NCI-H510A (cell line): ENCODE measurements around the gene TRPM8.
"Not testable (repeated sequence)": the region's sequence is repeated elsewhere in the genome, so short reads cannot be mapped to it uniquely, and the experiment has no call there.

Experiments used
- DNase-seq: peaks from one replicate; lab custom pipeline; 2025; lab: John Stamatoyannopoulos, UW

TRPM8 gene

GRCh38 chr2:233917116-233917515, at the start of gene TRPM8:
Gene TRPM8, plus strand, starts transcription at chr2:233917373. Its CDS starts 9,165 bp downstream, at chr2:233926538.
- DNase-seq: no peak

- peak; percentile 12 for DNase-seq
Observed at GRCh38 chr2:233867993-233868532, 49.1 kb upstream of the TRPM8 start, which contains the start of gene MSL3B. Gene MSL3B, minus strand, starts transcription at chr2:233868386.

GRCh38 chr2:233871432-233871831, 45.7 kb upstream of the TRPM8 start:
- no peak for DNase-seq

DNA sequence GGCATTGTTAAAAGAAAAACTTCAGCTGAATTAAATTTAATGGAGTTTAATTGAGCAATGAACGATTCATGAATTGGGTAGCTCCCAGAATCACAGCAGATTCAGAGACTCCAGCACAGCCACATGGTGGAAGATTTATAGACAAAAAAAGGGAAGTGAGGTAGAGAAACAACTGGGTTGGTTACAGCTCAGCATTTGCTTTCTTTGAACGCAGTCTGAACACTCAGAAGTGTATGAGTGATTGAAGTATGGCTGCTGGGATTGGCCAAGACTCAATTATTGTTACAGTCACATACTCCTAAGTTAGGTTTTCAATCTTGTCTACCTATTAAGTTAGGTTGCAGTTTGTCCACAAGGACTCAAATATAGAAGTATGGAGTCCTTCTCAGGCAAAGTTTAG, 45.0 kb upstream of the TRPM8 start:
- not testable (repeated sequence) for DNase-seq

GRCh38 chr2:233882353-233882752, 34.8 kb upstream of the TRPM8 start:
- DNase-seq: no peak

DNA sequence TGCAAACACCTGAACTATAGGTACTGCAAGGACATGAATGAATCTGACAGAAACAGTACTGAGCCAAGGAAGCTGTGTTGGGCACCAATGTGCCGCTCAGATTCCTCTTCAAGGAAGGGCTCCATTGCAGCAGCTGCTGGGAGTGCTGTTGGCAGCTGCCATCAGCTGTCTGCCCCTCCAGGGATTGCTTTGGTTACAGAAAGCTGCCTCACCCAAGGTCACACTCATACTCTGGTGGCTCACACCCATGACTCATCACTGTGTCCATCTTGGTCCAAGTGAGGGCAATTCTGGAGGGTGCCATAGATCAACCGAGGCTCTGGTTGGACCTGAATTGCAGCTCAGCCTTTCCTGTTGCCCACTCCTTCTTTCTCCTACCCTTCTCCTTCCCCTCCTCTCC, 24.4 kb upstream of the TRPM8 start:
- no peak for DNase-seq

DNA sequence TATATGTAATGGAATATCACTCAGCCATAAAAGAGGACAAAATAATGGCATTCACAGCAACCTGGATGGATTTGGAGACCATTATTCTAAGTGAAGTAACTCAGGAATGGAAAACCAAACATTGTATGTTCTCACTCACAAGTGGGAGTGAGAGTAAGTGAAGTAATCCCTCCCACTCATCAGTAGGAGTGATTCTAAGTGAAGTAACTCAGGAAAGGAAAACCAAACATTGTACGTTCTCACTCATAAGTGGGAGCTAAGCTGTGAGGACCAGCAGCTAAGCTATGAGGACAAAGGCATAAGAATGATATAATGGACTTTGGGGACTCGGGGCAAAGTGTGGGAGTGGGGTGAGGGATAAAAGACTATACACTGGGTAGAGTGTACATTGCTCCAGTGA, 20.9 kb upstream of the TRPM8 start:
- DNase-seq: not testable (repeated sequence)

DNA sequence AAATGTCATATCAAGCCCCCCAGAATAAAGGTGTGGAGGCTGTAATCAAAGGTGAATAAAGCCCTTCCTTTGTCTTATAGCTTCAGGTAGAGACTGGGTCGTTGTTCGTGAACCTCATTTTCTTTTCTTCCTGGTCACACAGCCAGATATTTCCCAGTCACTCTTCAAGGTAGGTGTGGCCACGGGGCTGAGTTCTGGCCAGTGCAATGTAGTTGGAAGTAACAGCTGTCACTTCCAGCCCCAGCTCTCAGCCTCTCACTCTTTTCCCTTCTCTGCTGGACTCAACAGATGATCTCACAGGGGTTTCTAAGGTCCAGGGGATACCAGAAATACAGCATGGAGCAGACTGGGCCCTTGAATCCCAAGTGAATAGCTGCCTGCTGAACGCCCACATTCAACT, 15.8 kb upstream of the TRPM8 start:
- no peak for DNase-seq

DNA sequence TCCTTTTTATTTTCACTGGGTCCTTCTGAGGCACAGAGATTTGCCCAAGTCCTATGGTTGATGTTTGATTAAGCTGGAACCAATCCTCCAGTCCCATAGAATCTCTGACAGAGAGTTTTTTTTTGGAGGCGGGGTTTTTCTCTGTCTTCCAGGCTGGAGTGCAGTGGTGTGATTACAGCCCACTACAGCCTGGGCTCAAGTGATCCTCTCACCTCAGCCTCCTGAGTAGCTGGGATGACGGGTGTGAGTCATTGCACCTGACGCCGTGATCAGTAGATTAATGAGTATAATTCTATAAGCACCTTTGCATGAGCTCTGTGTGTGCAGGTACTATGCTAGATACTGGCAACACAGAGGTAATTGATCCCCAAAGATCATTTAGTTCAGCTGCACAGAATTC, 15.3 kb upstream of the TRPM8 start:
- no peak for DNase-seq

GRCh38 chr2:233905945-233906344, 11.2 kb upstream of the TRPM8 start:
- no peak for DNase-seq

DNA sequence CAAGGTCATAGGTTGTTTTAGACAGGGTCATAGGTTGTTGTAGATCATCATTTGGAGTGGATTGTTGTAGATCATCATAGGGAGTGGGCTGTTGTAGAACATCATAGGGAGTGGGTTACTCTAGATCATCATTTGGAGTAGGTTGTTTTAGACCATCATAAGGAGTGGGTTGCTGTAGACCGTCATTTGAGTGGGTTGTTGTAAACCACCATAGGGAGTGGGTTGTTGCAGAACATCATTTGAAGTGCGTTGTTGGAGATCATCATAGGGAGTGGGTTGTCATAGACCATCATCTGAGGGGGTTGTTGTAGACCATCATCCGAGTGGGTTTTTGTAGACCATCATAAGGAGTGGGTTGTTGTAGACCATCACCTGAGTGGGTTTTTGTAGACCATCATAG, 9.5 kb upstream of the TRPM8 start:
- DNase-seq: no peak

GRCh38 chr2:233912691-233913423, 4.3 kb upstream of the TRPM8 start:
- no peak for DNase-seq

- DNase-seq: no peak
Observed at GRCh38 chr2:233915128-233915527, 2.0 kb upstream of the TRPM8 start.

- DNase-seq: no peak
Observed at GRCh38 chr2:233919319-233919718, 2.1 kb downstream of the TRPM8 start.

- DNase-seq: no peak
Observed at GRCh38 chr2:233919938-233920337, 2.8 kb downstream of the TRPM8 start.

DNA sequence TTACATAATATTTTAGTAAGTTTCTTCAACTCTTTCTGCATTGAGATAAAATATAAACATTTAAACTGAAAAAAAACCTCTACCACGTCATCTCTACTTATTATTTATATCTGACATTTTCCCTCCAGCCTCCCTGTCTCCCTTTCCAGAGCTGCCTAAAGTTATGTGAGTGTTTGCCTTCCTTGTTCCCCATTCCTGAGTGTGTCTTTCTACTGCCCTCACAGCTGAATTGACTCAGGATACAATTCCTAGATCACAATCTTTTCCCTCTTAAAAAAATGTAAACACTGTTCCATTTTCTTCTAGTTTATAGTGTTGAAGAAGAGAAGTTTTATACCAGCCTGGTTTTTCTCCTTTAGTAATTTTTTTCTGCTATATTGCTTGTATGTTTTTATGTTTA, 5.3 kb downstream of the TRPM8 start:
- no peak for DNase-seq

GRCh38 chr2:233925402-233925801, 8.2 kb downstream of the TRPM8 start:
- no peak for DNase-seq

DNA sequence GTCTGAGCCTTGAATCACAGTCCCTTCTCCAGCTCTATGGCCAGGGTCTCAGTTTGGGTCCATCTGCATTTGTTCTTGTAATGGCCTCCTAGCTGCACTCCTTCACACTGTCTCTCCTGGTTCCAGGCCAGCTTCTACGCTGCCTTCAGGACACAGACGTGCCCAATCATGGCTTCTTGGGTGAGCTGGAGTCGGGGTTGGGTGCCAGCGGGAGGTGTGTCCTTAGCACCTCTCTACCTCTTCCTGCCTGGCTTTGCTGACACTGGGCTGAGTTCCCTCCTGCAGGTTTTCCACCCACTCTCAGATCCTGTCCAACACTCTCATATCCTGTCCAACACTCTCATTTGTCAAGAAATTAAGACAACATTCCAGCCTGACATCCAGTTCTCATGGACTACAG, 9.6 kb downstream of the TRPM8 start:
- DNase-seq: no peak

- DNase-seq: no peak
Observed at GRCh38 chr2:233928594-233929351, 11.6 kb downstream of the TRPM8 start.

DNA sequence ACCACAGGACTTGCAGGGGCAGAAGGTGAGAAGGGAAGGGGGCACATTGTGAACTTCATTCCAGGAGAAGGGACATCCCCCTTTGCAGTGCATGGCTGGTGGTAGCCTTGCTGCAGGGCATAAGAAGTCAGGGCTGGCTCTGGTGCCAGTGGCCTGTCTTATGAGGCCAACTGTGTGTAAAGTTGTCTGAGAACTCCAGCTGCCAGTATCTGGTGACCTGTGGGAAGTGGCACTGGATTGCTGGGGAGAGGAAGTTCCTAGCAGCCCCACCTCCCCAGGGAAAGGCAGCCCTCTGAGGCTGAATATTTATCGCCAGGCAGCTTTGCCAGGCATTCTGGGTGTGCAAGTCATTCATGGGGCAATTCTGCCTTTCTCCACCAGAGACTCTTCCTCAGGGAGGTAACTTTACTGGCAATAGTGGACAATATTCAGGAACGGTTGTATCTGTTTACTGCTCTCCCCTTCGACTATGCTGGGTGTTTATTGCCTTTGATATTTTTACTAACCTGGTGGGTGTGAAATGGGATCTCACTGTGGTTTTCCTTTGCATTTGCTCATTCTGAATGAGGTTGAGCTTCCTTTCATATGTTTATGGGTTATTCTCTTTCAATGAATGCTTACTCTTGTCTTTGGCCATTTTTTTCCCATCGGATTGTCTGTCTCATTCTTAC, 12.3 kb downstream of the TRPM8 start:
- no peak for DNase-seq

GRCh38 chr2:233934524-233934923, 17.4 kb downstream of the TRPM8 start:
- DNase-seq: no peak

GRCh38 chr2:233935426-233935825, 18.3 kb downstream of the TRPM8 start:
- no peak for DNase-seq

GRCh38 chr2:233936089-233936488, 18.9 kb downstream of the TRPM8 start:
- no peak for DNase-seq
